Activated T-cell treated with anti-CD3 and anti-CD28 coated beads, Interleukin-2, amount 50 U/mL, for 4 hours (primary cell): ENCODE measurements around the gene PAM16. TPM values are rescaled to one million over a fixed set of nuclear protein-coding genes. Genes with fewer than 3 reads are reported as not detected.
"Not testable (repeated sequence)": the region's sequence is repeated elsewhere in the genome, so short reads cannot be mapped to it uniquely, and the experiment has no call there.

ENCODE experiments used
- ATAC-seq, 2 donors: fragments of 200-7000 bp; cut with Tn5 transposase; one replicate each; pipeline ENCODE4 v1.10.0; 2021
- DNase-seq: peaks from one replicate; pipeline ENCODE4 v3.0.0-alpha.2; 2020
- H3K27me3 Mint-ChIP-seq: one replicate; pipeline ENCODE4 v1.8.0; 2021; ENCODE audit warnings: low read depth, mixed read lengths
- H3K36me3 Mint-ChIP-seq: one replicate; pipeline ENCODE4 v1.8.0; 2022; ENCODE audit warnings: mixed read lengths; ENCODE audit not compliant: insufficient read depth
- H3K4me1 Mint-ChIP-seq: one replicate; pipeline ENCODE4 v1.8.0; 2021; ENCODE audit warnings: low read depth, mixed read lengths
- H3K4me3 Mint-ChIP-seq: one replicate; pipeline ENCODE4 v1.8.0; 2021; ENCODE audit warnings: mild to moderate bottlenecking, moderate library complexity, mixed read lengths
- H3K9me3 Mint-ChIP-seq: one replicate; pipeline ENCODE4 v1.8.0; 2021; ENCODE audit warnings: mixed read lengths
- total RNA-seq, 3 donors: library from RNA; stranded (reverse); gene quantifications; one replicate each; pipeline ENCODE4 v1.2.1, GENCODE V29; 2021

PAM16 gene
- total RNA-seq, 3 donors from 2014 or later: 112 to 131 (median 125) TPM

DNA sequence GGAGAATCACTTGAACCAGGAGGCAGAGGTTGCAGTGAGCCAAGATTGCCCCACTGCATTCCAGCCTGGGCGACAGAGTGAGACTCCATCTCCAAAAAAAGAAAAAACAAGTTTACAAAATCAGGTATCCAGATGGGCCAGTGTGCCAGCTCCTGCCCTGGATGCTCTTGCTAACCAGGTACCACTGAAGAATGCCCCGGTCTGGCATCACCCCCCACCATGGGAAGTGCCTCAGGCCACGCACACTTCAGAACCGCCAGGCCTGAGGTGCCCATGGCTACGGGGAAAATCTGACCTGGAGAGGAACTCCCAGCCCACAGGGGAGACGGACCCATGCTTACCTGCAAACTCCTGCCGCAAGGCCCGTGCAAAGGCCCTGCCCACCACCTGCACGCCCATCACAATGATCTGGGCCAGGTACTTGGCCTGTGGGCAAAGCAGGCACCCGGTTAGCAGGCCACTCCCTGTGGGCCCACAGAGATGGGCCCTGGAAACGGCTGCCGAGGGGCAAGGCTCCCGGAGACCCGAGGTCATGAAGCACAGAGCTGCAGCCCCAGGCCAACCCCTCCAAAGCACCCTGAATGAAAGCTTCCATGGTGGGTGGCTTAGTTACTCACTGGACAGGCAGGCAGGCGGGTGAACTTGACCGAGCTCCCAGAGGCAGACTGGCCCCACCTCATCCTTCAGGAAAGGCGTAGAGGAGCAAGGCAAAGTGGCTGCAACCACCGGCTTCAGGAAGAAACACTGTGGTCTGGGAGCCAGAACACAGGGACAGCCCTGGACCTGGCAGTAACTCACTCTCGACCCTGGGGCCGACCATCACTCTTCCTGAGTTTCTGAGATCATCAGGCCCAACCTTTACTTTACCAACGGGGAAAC, 8.0 kb downstream of the PAM16 start:
- H3K4me3 Mint-ChIP-seq: no peak overlapping the region

GRCh38 chr16:4341250-4341649, 9.9 kb downstream of the PAM16 start:
- H3K4me1 Mint-ChIP-seq: peaks cover 4% of the 10 kb centered on the region
- no peak overlapping the region for H3K4me3 Mint-ChIP-seq
- ATAC-seq (no peak), DNase-seq (no peak)
- no peaks in the 10 kb centered on the region for H3K9me3 Mint-ChIP-seq
- H3K36me3 Mint-ChIP-seq: no peaks in the 10 kb centered on the region
- H3K27me3 Mint-ChIP-seq: no peaks in the 10 kb centered on the region

More for the DNA sequence above, 8.0 kb downstream of the PAM16 start:
- peaks cover 9% of the 10 kb centered on the region for H3K4me1 Mint-ChIP-seq
- no peaks in the 10 kb centered on the region for H3K27me3 Mint-ChIP-seq
- DNase-seq (no peak), ATAC-seq (no peak)
- H3K36me3 Mint-ChIP-seq: peaks cover under 1% of the 10 kb centered on the region
- H3K9me3 Mint-ChIP-seq: no peaks in the 10 kb centered on the region

GRCh38 chr16:4340443-4340842, 10.7 kb downstream of the PAM16 start:
- Mint-ChIP-seq H3K9me3 (no peaks in the 10 kb centered on the region), H3K36me3 (no peaks in the 10 kb centered on the region), H3K4me3 (no peak overlapping the region), H3K4me1 (peaks cover 4% of the 10 kb centered on the region), H3K27me3 (no peaks in the 10 kb centered on the region)
- no peak for DNase-seq
- no peak for ATAC-seq

DNA sequence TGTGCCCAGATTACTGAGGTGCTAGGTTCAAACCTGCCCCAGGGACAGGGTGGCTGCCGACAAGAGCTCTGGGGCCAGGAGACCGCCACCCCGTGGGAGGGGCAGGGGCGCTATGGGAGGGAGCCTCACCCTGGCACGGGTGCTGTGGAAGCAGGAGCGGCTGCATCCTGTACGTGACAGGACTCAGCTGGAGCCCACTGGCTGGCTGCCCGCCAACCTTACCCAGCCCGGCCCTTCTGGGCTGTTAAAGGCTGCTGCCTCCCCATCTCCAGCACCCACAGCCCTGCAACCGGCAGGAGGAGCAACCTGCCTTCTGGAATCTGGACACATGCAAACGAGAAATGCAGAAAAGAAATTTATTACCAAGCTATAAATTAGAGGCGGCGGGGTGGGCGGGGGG, 11.2 kb downstream of the PAM16 start:
- ATAC-seq (no peak), DNase-seq (no peak)
- Mint-ChIP-seq H3K9me3 (no peaks in the 10 kb centered on the region), H3K27me3 (no peaks in the 10 kb centered on the region), H3K4me1 (peaks cover 2% of the 10 kb centered on the region), H3K36me3 (no peaks in the 10 kb centered on the region), H3K4me3 (no peak overlapping the region)

- Mint-ChIP-seq H3K36me3 (no peaks in the 10 kb centered on the region), H3K4me1 (no peaks in the 10 kb centered on the region), H3K4me3 (no peak overlapping the region), H3K9me3 (no peaks in the 10 kb centered on the region), H3K27me3 (no peaks in the 10 kb centered on the region)
- DNase-seq (no peak), ATAC-seq (no peak)
Measured at GRCh38 chr16:4339455-4339854, 11.7 kb downstream of the PAM16 start.

GRCh38 chr16:4338712-4339299, 12.3 kb downstream of the PAM16 start:
- no peaks in the 10 kb centered on the region for H3K9me3 Mint-ChIP-seq
- H3K36me3 Mint-ChIP-seq: no peaks in the 10 kb centered on the region
- H3K4me3 Mint-ChIP-seq: no peak overlapping the region
- DNase-seq (no peak), ATAC-seq (no peak)
- H3K27me3 Mint-ChIP-seq: no peaks in the 10 kb centered on the region
- no peaks in the 10 kb centered on the region for H3K4me1 Mint-ChIP-seq

DNA sequence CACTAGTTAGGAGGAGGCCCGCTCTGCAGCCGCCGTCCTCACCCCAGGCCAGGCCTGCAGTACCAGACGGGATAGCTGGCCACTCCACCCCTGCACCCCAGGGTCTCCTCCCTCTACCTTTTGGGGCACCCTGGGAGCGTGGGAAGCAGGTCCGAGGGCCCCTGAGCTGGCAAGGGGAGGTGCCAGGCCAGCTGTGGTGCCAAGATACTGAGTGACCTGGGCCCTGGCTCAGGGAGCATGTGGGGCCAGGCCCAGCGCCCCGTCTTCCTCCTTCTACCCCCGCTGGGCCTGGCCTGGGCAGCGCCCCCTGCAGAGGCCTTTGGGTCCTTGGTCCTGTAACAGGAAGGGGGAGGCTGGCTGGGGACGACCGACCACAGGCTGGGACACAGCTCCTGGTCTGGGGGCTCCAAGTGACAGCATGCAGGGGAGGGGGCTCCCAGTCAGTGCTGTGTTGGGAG, 13.0 kb downstream of the PAM16 start:
- H3K36me3 Mint-ChIP-seq: no peaks in the 10 kb centered on the region
- DNase-seq: no peak
- H3K27me3 Mint-ChIP-seq: no peaks in the 10 kb centered on the region
- ATAC-seq: no peak
- H3K4me3 Mint-ChIP-seq: no peak overlapping the region
- no peaks in the 10 kb centered on the region for H3K4me1 Mint-ChIP-seq
- H3K9me3 Mint-ChIP-seq: no peaks in the 10 kb centered on the region

DNA sequence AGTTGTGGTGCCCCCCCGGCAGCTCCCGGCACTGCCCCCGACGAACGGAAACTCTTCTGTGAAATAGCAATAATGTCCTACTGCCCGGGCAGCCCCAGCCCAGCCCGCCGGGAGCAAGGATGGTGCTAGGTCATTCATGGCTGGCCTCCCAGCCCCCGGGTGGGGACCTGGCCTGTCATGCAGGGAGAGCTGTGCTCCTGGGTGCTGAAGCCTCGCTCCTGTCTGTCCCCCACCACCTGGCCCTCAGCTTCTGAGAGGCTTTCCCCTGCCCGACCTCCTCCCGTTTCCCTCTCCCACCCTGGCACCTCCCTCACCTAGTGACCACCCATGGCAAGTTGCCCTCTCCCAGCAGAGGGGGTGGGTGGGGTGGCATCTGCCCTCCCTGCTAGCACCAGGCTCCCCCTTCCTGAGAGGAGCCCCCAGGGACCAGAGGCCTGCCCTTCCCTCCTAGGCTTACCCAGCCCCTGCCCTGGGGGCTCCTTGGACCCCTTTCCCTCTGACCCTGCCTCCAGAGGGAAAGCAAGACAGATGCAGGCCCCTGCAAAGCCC, 13.5 kb downstream of the PAM16 start:
- ATAC-seq: no peak
- Mint-ChIP-seq H3K4me3 (no peak overlapping the region), H3K27me3 (no peaks in the 10 kb centered on the region), H3K4me1 (no peaks in the 10 kb centered on the region), H3K36me3 (no peaks in the 10 kb centered on the region), H3K9me3 (no peaks in the 10 kb centered on the region)
- no peak for DNase-seq

- H3K4me1 Mint-ChIP-seq: no peaks in the 10 kb centered on the region
- H3K4me3 Mint-ChIP-seq: no peak overlapping the region
- no peaks in the 10 kb centered on the region for H3K36me3 Mint-ChIP-seq
- DNase-seq (no peak), ATAC-seq (no peak)
- H3K27me3 Mint-ChIP-seq: no peaks in the 10 kb centered on the region
- H3K9me3 Mint-ChIP-seq: no peaks in the 10 kb centered on the region
Measured at GRCh38 chr16:4336701-4337539, 14.2 kb downstream of the PAM16 start.

- no peak overlapping the region for H3K4me3 Mint-ChIP-seq
- H3K36me3 Mint-ChIP-seq: no peaks in the 10 kb centered on the region
- ATAC-seq (no peak), DNase-seq (no peak)
- no peaks in the 10 kb centered on the region for H3K4me1 Mint-ChIP-seq
- no peaks in the 10 kb centered on the region for H3K27me3 Mint-ChIP-seq
- H3K9me3 Mint-ChIP-seq: no peaks in the 10 kb centered on the region
Measured at GRCh38 chr16:4334724-4335495, 16.2 kb downstream of the PAM16 start.

DNA sequence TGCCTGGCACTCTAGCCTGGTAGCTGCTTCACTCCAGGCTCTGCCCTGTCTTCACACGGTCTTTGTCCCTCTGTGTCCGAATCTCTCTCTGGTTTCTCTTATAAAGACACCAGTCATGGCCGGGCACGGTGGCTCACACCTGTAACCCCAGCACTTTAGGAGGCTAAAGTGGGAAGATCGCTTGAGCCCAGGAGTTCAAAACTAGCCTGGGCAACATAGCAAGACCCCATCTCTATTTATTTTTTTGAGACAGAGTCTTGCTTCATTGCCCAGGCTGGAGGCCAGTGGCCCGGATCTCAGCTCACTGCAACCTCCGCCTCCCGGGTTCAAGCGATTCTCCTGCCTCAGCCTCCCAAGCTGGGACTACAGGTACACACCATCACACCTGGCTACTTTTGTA, 17.4 kb downstream of the PAM16 start:
- not testable (repeated sequence) for H3K27me3 Mint-ChIP-seq, H3K4me1 Mint-ChIP-seq, H3K36me3 Mint-ChIP-seq, H3K9me3 Mint-ChIP-seq, H3K4me3 Mint-ChIP-seq, ATAC-seq, DNase-seq

- Mint-ChIP-seq H3K27me3 (no peaks in the 10 kb centered on the region), H3K4me1 (peaks cover 2% of the 10 kb centered on the region), H3K9me3 (no peaks in the 10 kb centered on the region), H3K4me3 (no peak overlapping the region), H3K36me3 (no peaks in the 10 kb centered on the region)
- no peak for ATAC-seq
- DNase-seq: no peak
Measured at GRCh38 chr16:4333308-4333638, 17.8 kb downstream of the PAM16 start.

DNA sequence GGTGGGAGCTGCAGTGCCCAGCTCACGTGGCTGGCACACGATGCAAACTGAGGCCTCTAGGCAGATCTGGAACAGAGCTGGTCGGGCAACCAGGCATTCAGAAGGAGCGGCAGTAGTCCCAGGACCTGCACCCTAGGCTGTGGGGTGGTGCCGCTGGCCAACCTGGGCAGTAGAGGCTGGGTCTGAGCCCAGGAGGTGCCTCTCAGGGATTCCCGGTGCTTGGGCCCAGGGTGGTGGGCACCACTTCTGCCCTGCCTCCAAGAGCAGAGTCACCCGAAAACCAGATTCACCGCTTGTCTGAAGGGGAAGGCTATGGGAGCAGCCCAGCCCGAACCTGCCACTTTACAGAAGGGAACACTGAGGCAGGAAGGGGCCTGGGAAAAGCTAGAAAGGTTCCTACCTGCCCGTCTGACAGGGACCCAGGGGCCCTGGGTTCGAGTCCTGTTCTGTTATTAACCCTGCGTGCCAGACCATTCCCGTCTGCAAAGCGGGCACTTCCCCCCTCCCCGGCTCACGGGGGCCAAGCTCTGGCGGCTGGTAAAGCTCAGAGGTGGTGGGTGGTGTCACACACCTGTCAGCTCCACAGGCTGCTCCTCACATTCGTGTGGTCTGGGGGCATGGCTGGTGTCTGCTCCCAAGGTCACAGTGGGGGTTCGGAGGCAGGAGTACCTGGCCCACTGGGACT, 18.4 kb downstream of the PAM16 start:
- H3K36me3 Mint-ChIP-seq: no peaks in the 10 kb centered on the region
- ATAC-seq: no peak
- H3K9me3 Mint-ChIP-seq: no peaks in the 10 kb centered on the region
- no peak for DNase-seq
- no peaks in the 10 kb centered on the region for H3K27me3 Mint-ChIP-seq
- H3K4me3 Mint-ChIP-seq: no peak overlapping the region
- H3K4me1 Mint-ChIP-seq: peaks cover 5% of the 10 kb centered on the region
